Measurements from ENCODE around the gene TUSC2.
A peak's percentile ranks its signal among the peaks of the same experiment; 100 is the strongest.

TUSC2 gene

DNA sequence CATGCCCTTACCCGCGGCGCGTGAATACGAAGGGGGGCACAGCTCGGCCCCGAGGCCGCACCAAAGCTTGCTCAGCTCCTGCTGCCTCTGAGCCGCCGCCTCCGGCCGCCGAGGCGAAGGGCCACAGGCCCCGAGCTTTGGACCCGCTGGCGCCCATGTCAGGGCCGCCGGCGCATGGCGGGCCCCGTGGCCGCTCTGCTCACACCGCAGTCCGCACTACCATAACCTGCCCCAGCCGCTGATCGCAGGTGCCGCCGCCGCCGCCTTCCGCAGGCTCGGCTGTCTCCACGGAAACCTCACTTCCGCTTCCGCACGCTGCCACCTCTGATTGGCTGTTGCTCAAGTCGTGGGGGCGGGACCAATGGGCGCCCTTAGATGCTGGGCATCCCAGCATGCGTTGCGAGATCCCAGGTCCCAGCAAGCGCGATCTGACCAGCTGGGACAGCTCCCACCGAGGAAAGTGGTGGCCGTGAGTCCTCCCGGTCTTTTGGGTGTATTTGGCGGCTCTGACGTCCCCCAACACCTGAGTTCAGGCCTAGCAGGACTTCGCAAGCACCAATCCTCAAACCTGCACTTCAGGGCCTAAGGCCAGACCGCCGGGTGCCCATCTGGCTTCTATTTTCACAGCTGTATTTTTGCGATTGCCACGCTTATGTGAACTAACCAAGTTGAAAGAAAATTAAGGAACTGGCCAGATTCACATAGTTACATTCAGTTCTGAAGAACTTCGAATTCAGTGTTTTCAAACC is at the start of gene TUSC2:
Gene TUSC2 (minus strand): TSS at position 281 of the 749 bp plus-strand sequence. CDS start 124 bp downstream, at position 157.
- H3K36me3 Mint-ChIP-seq (ENCODE audit: low read depth): peaks cover 28% of the 10 kb centered on the region
- peak within 1 kb of the TSS; percentile 84 for H3K27ac Mint-ChIP-seq
- H3K9me3 Mint-ChIP-seq: no peaks in the 10 kb centered on the region
- peak within 1 kb of the TSS; percentile 90 for H3K4me3 Mint-ChIP-seq
- H3K27me3 Mint-ChIP-seq: no peaks in the 10 kb centered on the region
- peaks cover 33% of the 10 kb centered on the region for H3K4me1 Mint-ChIP-seq (ENCODE audit: low read depth)

DNA sequence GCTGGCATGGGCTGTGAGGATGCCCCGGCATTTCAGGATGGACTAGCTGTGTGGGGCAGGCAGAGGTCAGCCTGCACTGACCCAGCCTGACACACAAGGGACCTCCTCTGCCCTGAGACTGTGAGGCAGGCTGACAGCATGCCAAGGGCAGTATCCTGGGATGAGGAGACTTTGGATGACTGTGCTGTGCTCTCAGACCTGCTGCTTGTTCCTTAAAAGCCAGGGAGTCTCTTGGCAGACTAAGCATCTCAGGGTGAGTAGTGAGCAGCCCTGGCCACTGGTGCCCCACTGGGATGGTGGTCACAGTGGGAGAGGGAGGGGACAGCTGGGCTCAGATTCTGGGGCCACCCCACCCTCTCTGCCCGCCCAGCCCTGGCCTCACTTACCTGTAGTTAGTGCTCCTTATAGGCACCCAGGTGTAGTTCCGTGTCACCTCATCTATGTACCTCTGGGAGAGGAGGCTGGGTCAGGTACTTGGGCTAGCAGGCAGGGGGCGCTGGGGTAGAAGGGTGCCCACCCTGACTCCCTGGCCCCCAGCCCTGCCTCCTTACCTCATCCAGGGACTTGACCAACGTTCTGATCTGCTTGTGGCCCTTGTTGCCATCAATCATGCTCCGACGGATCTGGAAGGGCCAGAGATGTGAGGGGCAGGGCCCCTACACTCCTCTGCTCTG is 47.4 kb upstream of the TUSC2 start:
- H3K4me3 Mint-ChIP-seq: no peak overlapping the region
- H3K4me1 Mint-ChIP-seq (ENCODE audit: low read depth): peaks cover 6% of the 10 kb centered on the region
- no peaks in the 10 kb centered on the region for H3K36me3 Mint-ChIP-seq (ENCODE audit: low read depth)
- no peaks in the 10 kb centered on the region for H3K9me3 Mint-ChIP-seq
- no peak overlapping the region for H3K27ac Mint-ChIP-seq
- H3K27me3 Mint-ChIP-seq: no peaks in the 10 kb centered on the region

DNA sequence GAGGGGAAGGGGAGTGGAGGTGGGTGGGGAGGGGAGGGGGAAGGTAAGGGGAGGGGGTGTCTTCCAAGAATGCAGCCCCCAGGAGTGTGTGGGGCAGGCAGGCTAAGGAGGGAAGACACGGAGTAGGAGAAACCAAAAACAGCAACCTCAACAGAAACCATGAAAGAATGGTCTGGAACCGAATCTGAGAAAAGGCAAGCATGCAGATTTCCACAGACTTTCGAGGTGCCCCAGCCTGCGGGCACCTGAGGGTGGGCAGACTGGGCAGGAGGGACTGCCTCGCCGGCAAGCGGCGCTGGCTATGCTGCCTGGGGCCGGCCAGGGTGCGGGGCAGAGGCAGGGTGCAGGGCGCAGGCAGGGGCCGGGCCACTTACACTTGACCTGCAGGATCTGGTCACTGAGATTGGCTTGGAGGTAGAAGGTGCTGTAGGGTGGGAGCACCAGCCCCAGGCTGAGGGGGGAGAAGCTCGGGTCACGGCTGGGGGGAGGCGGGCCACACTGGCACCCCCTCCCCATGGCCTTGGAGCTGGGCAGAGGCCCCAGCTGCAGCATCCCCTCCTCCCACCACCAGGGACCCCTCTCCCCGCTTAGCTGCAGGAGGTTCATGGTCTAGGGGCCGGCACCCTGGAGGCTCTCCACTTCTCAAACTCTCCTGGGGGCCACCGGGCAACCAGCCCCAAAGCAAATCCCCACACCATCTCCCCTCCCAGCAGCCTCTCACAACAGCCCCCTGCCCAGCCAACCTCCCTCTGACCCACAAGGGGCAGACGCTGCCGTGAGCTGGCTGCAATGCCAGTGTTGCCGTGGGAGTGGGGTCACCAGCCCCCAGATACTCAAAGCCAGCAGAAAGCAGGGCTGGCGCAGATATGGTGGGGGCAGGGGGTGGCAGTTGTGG is 46.6 kb upstream of the TUSC2 start:
- no peak overlapping the region for H3K4me3 Mint-ChIP-seq
- no peak overlapping the region for H3K27ac Mint-ChIP-seq
- H3K4me1 Mint-ChIP-seq (ENCODE audit: low read depth): peaks cover 6% of the 10 kb centered on the region
- no peaks in the 10 kb centered on the region for H3K9me3 Mint-ChIP-seq
- no peaks in the 10 kb centered on the region for H3K36me3 Mint-ChIP-seq (ENCODE audit: low read depth)
- no peaks in the 10 kb centered on the region for H3K27me3 Mint-ChIP-seq

DNA sequence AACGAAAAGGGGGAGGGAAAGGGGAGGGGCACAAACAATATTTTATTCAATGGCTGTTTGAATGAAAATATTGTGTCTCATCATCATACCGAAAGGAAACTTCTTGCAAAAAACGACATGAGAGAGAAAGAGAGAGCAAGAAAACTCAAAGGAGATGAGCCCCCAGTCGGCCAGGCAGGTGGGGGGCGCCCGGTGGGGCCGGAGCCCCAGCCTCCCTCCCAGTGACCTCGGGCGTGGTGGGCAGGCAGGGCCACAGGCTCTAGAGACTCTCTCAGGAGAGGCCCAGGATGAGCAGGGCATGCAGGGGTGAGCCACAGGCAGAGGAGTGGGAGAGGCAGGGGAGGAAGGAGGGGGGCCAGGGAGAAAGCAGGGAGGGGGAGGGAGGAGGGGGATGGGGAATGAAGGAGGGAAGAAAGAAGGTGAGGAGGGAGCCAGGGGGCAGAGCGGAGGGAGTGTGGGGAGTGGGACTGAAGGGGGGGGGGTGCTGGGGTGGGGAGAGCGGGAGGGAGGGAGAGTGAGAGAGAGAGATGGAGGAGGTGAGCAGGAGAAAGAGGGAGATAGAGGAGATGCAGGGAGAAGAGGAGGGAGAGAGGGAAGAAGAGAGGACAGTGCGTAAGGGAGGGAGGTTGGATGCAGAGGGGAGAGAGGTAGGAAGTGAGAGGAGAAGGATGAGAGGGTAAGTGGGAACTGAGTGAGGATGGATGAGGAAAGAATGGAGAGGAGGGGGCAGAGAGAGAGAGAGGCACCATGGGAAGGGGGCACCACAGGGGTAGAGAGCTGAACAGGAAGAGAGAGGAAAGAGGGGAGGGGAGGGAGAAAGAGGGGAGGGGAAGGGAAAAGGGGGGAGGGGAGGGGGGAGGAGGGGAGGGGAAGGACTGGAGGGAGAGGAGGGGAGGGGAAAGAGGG is 45.4 kb upstream of the TUSC2 start:
- Mint-ChIP-seq H3K4me3 (no peak overlapping the region), H3K4me1 (ENCODE audit: low read depth) (peaks cover 6% of the 10 kb centered on the region), H3K9me3 (no peaks in the 10 kb centered on the region), H3K27me3 (no peaks in the 10 kb centered on the region), H3K27ac (no peak overlapping the region), H3K36me3 (ENCODE audit: low read depth) (no peaks in the 10 kb centered on the region)

GRCh38 chr3:50372349-50372748 is 44.3 kb upstream of the TUSC2 start:
- Mint-ChIP-seq H3K9me3 (no peaks in the 10 kb centered on the region), H3K27ac (no peak overlapping the region), H3K27me3 (no peaks in the 10 kb centered on the region), H3K4me1 (ENCODE audit: low read depth) (peaks cover 6% of the 10 kb centered on the region), H3K4me3 (no peak overlapping the region), H3K36me3 (ENCODE audit: low read depth) (no peaks in the 10 kb centered on the region)

- Mint-ChIP-seq H3K27ac (no peak overlapping the region), H3K36me3 (ENCODE audit: low read depth) (no peaks in the 10 kb centered on the region), H3K27me3 (no peaks in the 10 kb centered on the region), H3K4me3 (no peak overlapping the region), H3K9me3 (no peaks in the 10 kb centered on the region), H3K4me1 (ENCODE audit: low read depth) (peaks cover 7% of the 10 kb centered on the region)
Observed at GRCh38 chr3:50371133-50371685, 43.2 kb upstream of the TUSC2 start.

DNA sequence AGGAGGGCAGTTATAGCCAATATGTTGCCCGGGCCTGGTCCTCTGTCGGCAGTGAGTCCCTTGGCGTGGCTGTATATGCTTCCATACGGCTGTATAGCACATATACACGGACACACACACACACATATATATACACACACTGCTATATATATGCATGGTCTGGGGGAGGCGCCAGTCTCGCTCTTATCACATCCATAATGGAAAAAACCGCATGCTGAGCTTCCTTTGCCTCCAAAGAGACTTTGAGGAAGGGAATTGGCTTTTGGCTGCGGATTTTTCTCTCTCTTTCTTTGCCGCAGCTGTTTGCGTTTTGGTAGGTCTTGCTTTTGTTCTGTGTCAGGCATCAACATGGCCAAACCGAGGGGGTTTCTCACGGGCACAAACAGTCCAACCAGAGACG is 42.6 kb upstream of the TUSC2 start:
- Mint-ChIP-seq H3K4me1 (ENCODE audit: low read depth) (peaks cover 13% of the 10 kb centered on the region), H3K9me3 (no peaks in the 10 kb centered on the region), H3K36me3 (ENCODE audit: low read depth) (no peaks in the 10 kb centered on the region), H3K27me3 (no peaks in the 10 kb centered on the region), H3K4me3 (no peak overlapping the region), H3K27ac (no peak overlapping the region)

GRCh38 chr3:50369012-50369670 is 41.1 kb upstream of the TUSC2 start:
- Mint-ChIP-seq H3K4me1 (ENCODE audit: low read depth) (peaks cover 16% of the 10 kb centered on the region), H3K27me3 (no peaks in the 10 kb centered on the region), H3K9me3 (no peaks in the 10 kb centered on the region), H3K36me3 (ENCODE audit: low read depth) (no peaks in the 10 kb centered on the region), H3K4me3 (no peak overlapping the region), H3K27ac (no peak overlapping the region)

GRCh38 chr3:50365842-50366220 is 37.8 kb upstream of the TUSC2 start:
- peaks cover 10% of the 10 kb centered on the region for H3K4me1 Mint-ChIP-seq (ENCODE audit: low read depth)
- H3K36me3 Mint-ChIP-seq (ENCODE audit: low read depth): no peaks in the 10 kb centered on the region
- no peaks in the 10 kb centered on the region for H3K27me3 Mint-ChIP-seq
- no peak overlapping the region for H3K27ac Mint-ChIP-seq
- H3K4me3 Mint-ChIP-seq: peak overlapping the region; percentile 75
- H3K9me3 Mint-ChIP-seq: no peaks in the 10 kb centered on the region

- no peak overlapping the region for H3K27ac Mint-ChIP-seq
- no peaks in the 10 kb centered on the region for H3K9me3 Mint-ChIP-seq
- no peaks in the 10 kb centered on the region for H3K27me3 Mint-ChIP-seq
- H3K4me1 Mint-ChIP-seq (ENCODE audit: low read depth): peaks cover 10% of the 10 kb centered on the region
- H3K36me3 Mint-ChIP-seq (ENCODE audit: low read depth): no peaks in the 10 kb centered on the region
- peak overlapping the region; percentile 75 for H3K4me3 Mint-ChIP-seq
Observed at GRCh38 chr3:50365080-50365841, 37.2 kb upstream of the TUSC2 start.

DNA sequence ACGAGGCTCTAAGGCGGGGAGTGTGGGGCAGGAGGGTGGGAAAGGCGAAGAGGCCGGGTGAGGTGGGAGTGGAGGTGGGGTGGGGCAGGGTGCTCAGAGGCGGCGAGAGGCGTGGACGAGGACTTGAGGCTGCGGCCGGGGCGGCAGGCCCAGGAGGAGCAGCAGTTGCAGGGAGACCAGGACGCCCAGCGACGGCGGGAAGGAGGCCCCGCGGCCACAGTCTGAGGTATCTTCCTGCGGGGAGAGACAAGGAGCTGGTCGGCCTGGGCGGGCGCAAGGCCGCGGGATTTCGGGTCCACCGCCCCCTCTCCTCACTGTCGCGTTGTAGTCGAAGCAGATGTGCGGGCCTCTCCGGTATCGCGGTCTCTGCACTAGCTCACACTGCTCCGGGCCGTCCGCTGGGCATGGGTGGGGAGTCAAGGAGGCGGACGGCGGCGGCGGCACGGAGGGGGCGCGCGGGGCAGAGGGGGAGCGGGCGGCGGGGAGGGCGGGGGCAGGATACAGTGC is 36.6 kb upstream of the TUSC2 start:
- peaks cover 17% of the 10 kb centered on the region for H3K4me1 Mint-ChIP-seq (ENCODE audit: low read depth)
- H3K27me3 Mint-ChIP-seq: no peaks in the 10 kb centered on the region
- no peaks in the 10 kb centered on the region for H3K36me3 Mint-ChIP-seq (ENCODE audit: low read depth)
- no peak overlapping the region for H3K27ac Mint-ChIP-seq
- H3K9me3 Mint-ChIP-seq: no peaks in the 10 kb centered on the region
- H3K4me3 Mint-ChIP-seq: peak overlapping the region; percentile 75

DNA sequence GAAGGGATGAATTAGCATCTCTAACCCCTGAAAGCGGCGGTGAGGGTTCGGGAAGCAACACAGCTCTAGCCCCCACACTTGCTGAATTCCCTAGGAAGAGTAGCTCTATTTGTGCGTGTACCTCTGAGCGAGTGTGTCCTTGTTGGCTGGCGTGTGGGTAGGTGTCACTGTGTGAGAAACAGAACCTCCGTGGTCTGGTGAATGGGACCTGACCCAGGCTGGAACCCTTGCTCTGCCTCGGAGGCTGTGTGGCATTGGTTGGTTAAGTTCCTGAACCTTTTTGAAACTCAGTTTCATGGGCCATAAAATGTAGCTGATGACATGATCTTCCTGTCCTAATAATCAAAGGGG is 31.7 kb upstream of the TUSC2 start:
- Mint-ChIP-seq H3K9me3 (no peaks in the 10 kb centered on the region), H3K27ac (peak overlapping the region; percentile 90), H3K27me3 (no peaks in the 10 kb centered on the region), H3K4me1 (ENCODE audit: low read depth) (peaks cover 36% of the 10 kb centered on the region), H3K36me3 (ENCODE audit: low read depth) (peaks cover 18% of the 10 kb centered on the region), H3K4me3 (peak overlapping the region; percentile 97)
